H1 (cell line): ENCODE results near the gene TRIM7.
A peak's percentile ranks its signal among the peaks of the same experiment; 100 is the strongest.

Experiments
- ATF3 ChIP-seq: IDR thresholded peaks from 2 replicates; pipeline ENCODE4 v1.6.1; 2011; ENCODE audit warnings: low read depth, mild to moderate bottlenecking, low read length; ENCODE audit not compliant: insufficient read depth
- CHD2 ChIP-seq: IDR thresholded peaks from 2 replicates; pipeline ENCODE4 v1.6.1; 2012; ENCODE audit warnings: low read length, improper control_type of control experiment
- CTCF ChIP-seq, 3 experiments: IDR thresholded peaks; 1 replicate in 2 of 3; 2 replicates in 1 of 3; pipeline versions ENCODE4 v1.5.1 to v1.6.1; 2011; ENCODE audit warnings: low read length in 3 of 3, mild to moderate bottlenecking in 3 of 3, inconsistent platforms in 2 of 3, low read depth in 1 of 3, moderate library complexity in 1 of 3; ENCODE audit not compliant: insufficient read depth in 1 of 3; ENCODE audit errors: control extremely low read depth in 1 of 3
- EP300 ChIP-seq, 2 experiments: IDR thresholded peaks; 1 replicate in 1 of 2; 2 replicates in 1 of 2; pipeline ENCODE4 v1.6.1; 2011 to 2012; ENCODE audit warnings: low read depth in 2 of 2, low read length in 2 of 2, mild to moderate bottlenecking in 2 of 2, borderline replicate concordance in 1 of 2, inconsistent platforms in 1 of 2, moderate library complexity in 1 of 2
- POLR2A ChIP-seq, 2 experiments: IDR thresholded peaks; 1 replicate in 1 of 2; 2 replicates in 1 of 2; pipeline ENCODE4 v1.6.1; 2011; ENCODE audit warnings: low read depth in 2 of 2, low read length in 2 of 2, mild to moderate bottlenecking in 2 of 2; ENCODE audit errors: control extremely low read depth in 1 of 2
- POLR2AphosphoS5 ChIP-seq: IDR thresholded peaks from 2 replicates; pipeline ENCODE4 v1.6.1; 2011; ENCODE audit warnings: low read depth, low read length
- TEAD4 ChIP-seq: IDR thresholded peaks from 2 replicates; pipeline ENCODE4 v1.6.1; 2012; ENCODE audit warnings: low read depth, low read length, inconsistent platforms, mixed read lengths
- ZNF274 ChIP-seq: IDR thresholded peaks from 2 replicates; pipeline ENCODE4 v1.7.0; 2012; ENCODE audit warnings: low read length, borderline replicate concordance; ENCODE audit errors: extremely low read depth

GRCh38 chr5:181235689-181236366 lies 30.8 kb upstream of the TRIM7 start:
- no peak for TF ChIP-seq CHD2
- TF ChIP-seq CTCF (IDR thresholded peaks at IDR 0.05; ENCODE audit: control extremely low read depth in 1 of 3, insufficient read depth in 1 of 3, low read depth in 1 of 3, low read length in 3 of 3): no peak
- peak; percentile 52 to 85 for TF ChIP-seq POLR2A (IDR thresholded peaks at IDR 0.05; ENCODE audit: control extremely low read depth in 1 of 2, low read depth in 2 of 2, low read length in 2 of 2)
- no peak for TF ChIP-seq TEAD4
- no peak for TF ChIP-seq ZNF274
- TF ChIP-seq ATF3: no peak
- TF ChIP-seq EP300 (IDR thresholded peaks at IDR 0.05; ENCODE audit: borderline replicate concordance in 1 of 2, low read depth in 2 of 2, low read length in 2 of 2): no peak
- TF ChIP-seq POLR2AphosphoS5: peak; percentile 89
